Panc1 (cell line): ENCODE data around the gene PIEZO1.

Experiments used
- CTCF ChIP-seq: fragments of 450-650 bp; IDR thresholded peaks from 2 replicates; pipeline ENCODE4 v1.5.1; 2017; ENCODE audit warnings: mild to moderate bottlenecking
- TCF7L2 ChIP-seq: IDR thresholded peaks from 2 replicates; pipeline ENCODE4 v1.6.1; 2011; ENCODE audit warnings: mild to moderate bottlenecking, low read depth, low read length, inconsistent platforms

- TF ChIP-seq CTCF (no peak), TCF7L2 (no peak)
These were observed 84.2 kb downstream of the PIEZO1 start for GRCh38 chr16:88700636-88701482.
